ENCODE measurements around the gene PARVA.

GRCh38 chr11:12485328-12485727, 108.0 kb downstream of the PARVA start:
- TF ChIP-seq CTCF (conservative IDR thresholded peaks at IDR 0.05 in 1 of 2, IDR thresholded peaks at IDR 0.05 in 1 of 2; ENCODE audit: low read depth in 1 of 2, low read length in 2 of 2) (peak; percentile 47 to 71), EZH2 (IDR thresholded peaks at IDR 0.05; ENCODE audit: low read length, missing control alignments) (no peak)
